Thoracic aorta (tissue), 2 donors: ENCODE measurements around the gene SLC29A1. TPM values are rescaled to one million over a fixed set of nuclear protein-coding genes. Genes with fewer than 3 reads are reported as not detected.

Experiments used
- ATAC-seq: fragments of 150-250 bp; one replicate; pipeline ENCODE4 v1.8.0; 2017; ENCODE audit warnings: low read depth; ENCODE audit not compliant: insufficient number of reproducible peaks, low FRiP score
- DNase-seq: peaks from one replicate; pipeline ENCODE4 v3.0.0-alpha.2; 2020; ENCODE audit warnings: low spot score
- H3K27ac ChIP-seq, 2 donors: fragments of 200-600 bp; sonication (generic); 1 replicate in 1 of 2; 2 replicates in 1 of 2; pipeline ENCODE4 v1.5.1; 2016; ENCODE audit warnings: mild to moderate bottlenecking in 2 of 2, moderate library complexity in 2 of 2
- H3K27me3 ChIP-seq: fragments of 200-600 bp; sonication (generic); replicated peaks from 2 replicates; pipeline ENCODE4 v1.6.0; 2016; ENCODE audit warnings: mild to moderate bottlenecking; ENCODE audit not compliant: insufficient read depth
- H3K36me3 ChIP-seq: fragments of 200-600 bp; sonication (generic); one replicate; pipeline ENCODE4 v1.5.1; 2016
- H3K4me1 ChIP-seq, 2 donors: fragments of 200-600 bp; sonication (generic); 1 replicate in 1 of 2; 2 replicates in 1 of 2; pipeline versions ENCODE4 v1.5.1 to v1.6.0; 2016; ENCODE audit warnings: low read depth in 2 of 2, mild to moderate bottlenecking in 1 of 2; ENCODE audit not compliant: control insufficient read depth in 1 of 2
- H3K4me3 ChIP-seq: fragments of 200-600 bp; sonication (generic); 2 replicates; pipeline ENCODE4 v1.5.1; 2016; ENCODE audit warnings: mild to moderate bottlenecking
- H3K9me3 ChIP-seq: fragments of 200-600 bp; sonication (generic); 2 replicates; pipeline ENCODE4 v1.5.1; 2016
- CTCF ChIP-seq: fragments of 200-600 bp; sonication (generic); IDR thresholded peaks from one replicate; pipeline ENCODE4 v1.5.1; 2019; ENCODE audit warnings: antibody characterized with exemption
- total RNA-seq, 2 donors: library from RNA; depleted of rRNA; stranded (reverse); fragments of >200 nt; gene quantifications; one replicate each; pipeline versions ENCODE4 v1.1.0 to v1.2.3, GENCODE V29; 2016

SLC29A1 gene
- total RNA-seq, 2 donors from 2014 or later, result 132 to 172 TPM

GRCh38 chr6:44198684-44199083 lies 24.7 kb upstream of the SLC29A1 start:
- H3K27ac ChIP-seq, result no peak overlapping the region
- H3K9me3 ChIP-seq, result no peaks in the 10 kb centered on the region
- peaks cover 8 to 11% of the 10 kb centered on the region in 2 donors for H3K4me1 ChIP-seq
- no peak for DNase-seq
- no peak overlapping the region for H3K4me3 ChIP-seq
- no peaks in the 10 kb centered on the region for H3K27me3 ChIP-seq
- no peaks in the 10 kb centered on the region for H3K36me3 ChIP-seq
- no peak for ATAC-seq
- no peak for TF ChIP-seq CTCF

- Histone ChIP-seq H3K27ac (peak overlapping the region in 1 of 2 donors; percentile 74), H3K4me3 (no peak overlapping the region), H3K27me3 (no peaks in the 10 kb centered on the region), H3K4me1 (peaks cover 8 to 11% of the 10 kb centered on the region in 2 donors), H3K9me3 (no peaks in the 10 kb centered on the region), H3K36me3 (no peaks in the 10 kb centered on the region)
- no peak for DNase-seq
- TF ChIP-seq CTCF, result no peak
- ATAC-seq, result no peak
Observed at GRCh38 chr6:44199883-44200282, 23.5 kb upstream of the SLC29A1 start.

- no peak overlapping the region for H3K27ac ChIP-seq
Observed at GRCh38 chr6:44201200-44201599, 22.2 kb upstream of the SLC29A1 start.

GRCh38 chr6:44201638-44202303 lies 21.6 kb upstream of the SLC29A1 start:
- Histone ChIP-seq H3K36me3 (no peaks in the 10 kb centered on the region), H3K4me1 (peaks cover 8 to 11% of the 10 kb centered on the region in 2 donors), H3K9me3 (no peaks in the 10 kb centered on the region), H3K27me3 (no peaks in the 10 kb centered on the region), H3K27ac (no peak overlapping the region), H3K4me3 (no peak overlapping the region)
- DNase-seq (no peak), ATAC-seq (no peak)
- no peak for TF ChIP-seq CTCF

More at GRCh38 chr6:44201200-44201599, 22.2 kb upstream of the SLC29A1 start:
- Histone ChIP-seq H3K4me3 (no peak overlapping the region), H3K9me3 (no peaks in the 10 kb centered on the region), H3K4me1 (peaks cover 8 to 11% of the 10 kb centered on the region in 2 donors), H3K27me3 (no peaks in the 10 kb centered on the region), H3K36me3 (no peaks in the 10 kb centered on the region)
- ATAC-seq (no peak), DNase-seq (no peak)
- no peak for TF ChIP-seq CTCF

- no peak for TF ChIP-seq CTCF
- Histone ChIP-seq H3K4me3 (no peak overlapping the region), H3K27me3 (no peaks in the 10 kb centered on the region), H3K9me3 (no peaks in the 10 kb centered on the region), H3K4me1 (peaks cover 8 to 11% of the 10 kb centered on the region in 2 donors), H3K27ac (no peak overlapping the region), H3K36me3 (no peaks in the 10 kb centered on the region)
- ATAC-seq (no peak), DNase-seq (no peak)
Observed at GRCh38 chr6:44202332-44202971, 20.9 kb upstream of the SLC29A1 start.
